ENCODE measurements around the gene LGALS7.

Gene LGALS7

DNA sequence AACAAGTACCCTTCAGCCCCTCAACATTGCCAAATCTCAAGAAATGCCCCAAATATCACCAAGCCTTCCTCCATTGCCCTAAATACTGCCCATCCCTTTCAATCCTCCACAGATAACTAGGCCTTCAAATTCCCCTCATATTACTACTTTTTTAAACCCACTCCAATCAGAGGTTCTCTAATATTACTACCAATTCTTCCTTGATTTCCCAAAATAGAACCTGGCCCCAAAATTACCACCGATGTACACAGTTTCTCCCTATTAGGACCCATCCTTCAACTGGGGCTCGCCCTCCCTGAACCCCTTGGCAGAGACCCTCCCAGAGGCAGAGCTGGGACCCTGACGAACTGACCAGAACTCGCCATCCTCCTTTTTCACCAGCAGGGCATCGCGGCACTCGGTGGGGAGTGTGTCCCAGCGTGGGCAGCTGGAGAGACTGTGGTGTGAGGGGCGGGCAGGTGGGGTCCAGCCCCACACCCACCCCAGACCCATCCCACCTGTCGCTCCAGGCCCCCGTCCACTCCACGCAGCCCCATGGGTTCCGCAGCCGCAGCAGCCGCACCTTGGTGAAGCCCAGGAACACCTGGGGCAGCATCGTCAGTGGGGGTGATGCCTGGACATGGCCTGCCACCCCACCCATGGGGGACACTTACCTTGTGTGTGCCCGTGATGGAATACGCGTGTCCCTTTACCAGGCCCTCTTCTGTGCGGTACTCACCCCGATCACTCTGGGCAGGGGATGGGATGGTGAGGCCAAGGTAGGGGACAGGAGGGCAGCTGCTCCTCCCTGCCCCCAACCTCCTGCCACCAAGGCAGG lies 35.2 kb downstream of the LGALS7 start:
- no peak for FAIRE-seq

DNA sequence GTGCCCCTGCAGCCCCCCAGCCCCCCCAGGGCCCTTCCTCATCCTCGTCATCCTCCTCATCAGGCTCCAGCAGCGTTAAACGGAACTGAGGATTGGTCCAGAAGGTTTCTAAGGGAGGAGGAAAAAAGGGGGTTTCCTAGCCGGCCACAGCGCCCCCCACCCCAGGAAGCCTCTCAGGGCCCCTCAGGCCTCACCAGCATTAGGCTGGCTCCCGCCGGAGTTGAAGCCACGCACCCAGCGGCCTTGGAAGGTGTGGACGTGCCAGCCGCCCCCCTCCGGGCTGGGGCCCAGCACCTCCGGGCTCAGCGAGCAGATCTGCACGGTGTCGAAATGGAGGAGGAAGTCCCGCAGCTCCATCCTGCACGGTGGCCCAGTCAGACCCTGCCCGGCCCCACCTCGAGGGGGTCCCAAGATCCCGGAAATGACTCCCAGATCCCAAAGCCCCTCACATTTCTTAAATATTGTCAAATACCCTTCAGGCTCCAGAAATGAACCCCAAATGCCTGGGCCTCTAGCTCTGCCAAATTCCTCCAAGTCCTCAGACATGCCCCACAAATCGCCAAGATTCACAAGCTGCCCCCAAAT lies 35.9 kb downstream of the LGALS7 start:
- FAIRE-seq: no peak

- FAIRE-seq: no peak
These were observed 36.7 kb downstream of the LGALS7 start for GRCh38 chr19:38736413-38737280.

DNA sequence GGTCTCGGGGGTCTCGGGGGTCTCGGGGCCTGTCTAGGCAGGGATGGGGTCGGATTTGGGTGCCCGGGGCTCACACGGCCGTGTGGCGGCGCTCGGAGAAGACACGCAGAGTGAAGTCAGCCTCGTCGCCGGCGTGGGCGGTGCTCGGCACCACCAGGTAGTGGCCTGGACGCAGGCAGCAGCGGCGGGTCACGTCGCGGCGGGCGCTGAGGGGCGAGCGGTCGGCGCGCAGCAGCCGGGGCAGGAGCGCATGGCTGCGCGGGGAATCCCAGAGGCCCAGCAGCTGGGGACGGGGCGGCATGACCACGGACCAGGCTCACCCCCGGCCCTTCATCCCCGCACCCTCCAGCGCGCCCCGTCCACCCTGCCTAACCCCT lies 37.3 kb downstream of the LGALS7 start:
- FAIRE-seq: no peak

DNA sequence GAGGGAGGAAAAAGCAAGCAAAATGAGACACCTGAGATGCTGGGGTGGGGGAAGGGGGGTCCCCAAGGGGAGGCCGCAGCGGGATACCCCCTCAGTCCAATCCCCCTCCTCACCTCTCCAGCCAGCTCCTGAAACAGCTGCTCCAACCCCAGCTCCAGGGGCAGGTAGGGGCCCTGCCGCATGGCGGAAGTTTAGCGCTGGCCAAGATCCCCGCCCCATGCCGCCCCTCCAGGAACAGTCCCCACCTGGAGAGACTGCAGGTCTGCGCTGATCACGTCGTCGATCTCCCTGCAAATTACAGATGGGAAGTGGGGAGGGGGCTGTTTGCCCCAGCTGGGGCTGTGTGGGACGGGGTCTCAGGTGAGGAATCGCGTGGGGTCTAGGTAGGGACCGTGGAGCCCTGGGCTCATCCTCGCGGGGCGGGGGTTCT lies 38.0 kb downstream of the LGALS7 start:
- FAIRE-seq: no peak

DNA sequence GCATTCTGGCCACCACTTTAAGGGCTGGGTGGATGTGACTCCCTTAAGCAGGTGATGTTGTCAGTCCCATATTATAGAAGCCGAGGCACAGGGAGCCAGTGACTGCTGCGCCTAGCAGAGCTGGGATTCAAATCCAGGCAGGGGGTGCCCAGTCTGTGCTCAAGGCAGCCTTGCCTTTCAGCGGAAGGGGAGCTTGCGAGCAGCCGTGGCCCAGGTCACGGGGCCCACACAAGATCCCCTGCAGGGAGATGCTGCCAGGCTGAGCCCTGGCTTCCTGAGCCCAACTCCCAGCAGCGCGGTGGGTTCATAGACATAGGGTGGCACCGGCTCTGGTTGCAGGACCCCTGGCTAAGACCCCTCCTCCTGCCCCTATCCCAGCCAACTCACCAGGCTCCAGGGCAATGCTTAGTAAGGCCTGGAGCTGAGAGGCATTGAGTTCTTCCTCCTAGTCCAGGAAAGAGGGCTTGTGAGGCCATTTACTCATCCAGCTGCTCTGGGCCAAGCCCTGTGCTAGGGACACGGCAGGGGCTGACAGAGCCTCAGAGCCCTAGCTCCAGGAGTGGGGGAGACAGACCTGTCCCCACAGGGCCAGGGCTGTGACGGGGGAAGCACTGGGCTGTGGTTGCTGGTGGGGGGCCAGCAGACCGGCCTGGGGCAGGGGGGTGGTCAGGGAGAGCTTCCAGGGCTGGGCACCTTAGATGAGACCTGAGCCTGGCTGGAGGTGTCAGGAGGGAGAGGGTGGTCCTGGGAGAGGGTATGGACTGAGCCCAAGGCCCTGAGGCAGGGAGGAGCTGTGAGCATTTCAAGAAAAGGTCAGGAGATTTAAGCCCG lies 38.7 kb downstream of the LGALS7 start:
- FAIRE-seq: no peak

DNA sequence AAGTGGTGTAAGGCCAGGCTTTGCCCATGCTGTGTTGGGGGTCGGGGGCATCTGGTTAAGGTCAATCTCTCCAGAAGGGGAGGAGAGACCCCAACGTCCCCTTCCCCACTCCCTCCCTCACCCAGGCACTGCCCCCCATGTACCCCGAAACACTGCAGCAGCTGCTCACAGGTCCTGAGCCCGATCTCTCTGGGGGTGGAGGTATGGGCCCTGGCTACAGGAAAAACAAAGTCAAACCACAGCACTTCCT lies 39.2 kb downstream of the LGALS7 start:
- FAIRE-seq: no peak

DNA sequence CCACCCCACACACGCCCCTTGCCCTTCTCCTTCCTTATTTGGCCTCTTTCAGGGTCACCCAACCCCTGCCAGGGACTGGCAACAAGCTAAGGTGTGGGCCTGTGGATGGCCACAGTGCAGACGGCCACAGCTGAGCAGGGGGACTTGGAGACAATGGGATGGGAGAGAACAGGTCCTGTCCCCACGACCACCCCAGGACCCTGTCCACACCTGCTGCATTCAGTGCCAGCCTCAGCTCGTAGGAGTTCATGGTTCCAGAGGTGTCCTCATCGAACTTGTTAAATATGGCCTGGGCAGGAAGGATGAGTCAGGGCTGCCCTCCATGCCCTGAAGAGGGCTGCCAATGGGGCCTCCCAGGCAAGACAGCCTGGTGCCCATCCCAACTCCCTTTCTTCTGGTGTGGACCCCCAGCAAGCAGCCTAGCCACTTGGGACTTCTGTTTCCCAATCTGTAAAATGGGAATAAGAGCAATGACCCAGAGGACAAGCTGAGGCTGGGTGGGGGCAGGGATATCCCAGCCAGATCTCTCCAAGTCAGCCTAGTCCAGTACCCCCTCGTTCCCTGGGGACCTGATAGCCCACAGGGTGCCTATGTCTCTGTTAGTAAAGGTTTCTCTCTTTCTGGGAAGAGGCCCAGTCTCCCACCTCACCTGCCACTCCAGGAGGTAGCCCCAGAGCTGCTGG lies 39.7 kb downstream of the LGALS7 start:
- FAIRE-seq: no peak

- FAIRE-seq: no peak
These were observed 40.1 kb downstream of the LGALS7 start for GRCh38 chr19:38733241-38733492.

DNA sequence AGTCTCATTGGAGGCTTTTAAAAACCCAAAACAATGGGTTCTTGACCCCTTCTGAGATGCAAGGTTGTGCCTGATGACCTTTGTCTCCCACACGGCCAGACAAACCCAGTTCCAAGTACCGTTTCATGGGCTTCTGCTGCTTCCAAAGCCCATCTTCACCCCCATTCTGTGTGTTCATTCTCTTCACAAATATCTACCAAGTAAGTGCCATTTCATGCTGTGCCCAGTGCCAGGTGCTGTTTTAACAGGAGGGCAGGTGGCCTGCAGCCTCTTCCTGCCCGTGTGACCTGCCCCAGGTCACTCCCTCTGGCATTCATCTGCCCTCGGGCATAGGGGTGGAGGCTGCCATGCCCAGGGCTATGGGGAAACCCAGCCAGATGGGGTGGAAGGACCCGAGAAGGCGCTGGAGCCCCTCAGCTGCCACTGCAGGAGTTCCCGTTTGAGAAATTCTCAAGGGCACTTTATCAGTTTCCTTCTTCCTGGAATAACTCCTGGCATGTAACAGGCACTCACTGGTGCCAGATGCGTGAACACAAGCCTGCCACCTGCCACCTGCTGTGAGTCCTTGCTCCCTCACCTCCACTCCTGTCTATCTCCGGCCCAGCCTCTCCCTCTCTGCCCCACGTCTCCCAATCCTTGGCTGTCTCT lies 41.5 kb downstream of the LGALS7 start:
- FAIRE-seq: no peak

GRCh38 chr19:38730731-38731589 lies 42.4 kb downstream of the LGALS7 start:
- no peak for FAIRE-seq

- FAIRE-seq: no peak
These were observed 42.9 kb downstream of the LGALS7 start for GRCh38 chr19:38730470-38730730.

DNA sequence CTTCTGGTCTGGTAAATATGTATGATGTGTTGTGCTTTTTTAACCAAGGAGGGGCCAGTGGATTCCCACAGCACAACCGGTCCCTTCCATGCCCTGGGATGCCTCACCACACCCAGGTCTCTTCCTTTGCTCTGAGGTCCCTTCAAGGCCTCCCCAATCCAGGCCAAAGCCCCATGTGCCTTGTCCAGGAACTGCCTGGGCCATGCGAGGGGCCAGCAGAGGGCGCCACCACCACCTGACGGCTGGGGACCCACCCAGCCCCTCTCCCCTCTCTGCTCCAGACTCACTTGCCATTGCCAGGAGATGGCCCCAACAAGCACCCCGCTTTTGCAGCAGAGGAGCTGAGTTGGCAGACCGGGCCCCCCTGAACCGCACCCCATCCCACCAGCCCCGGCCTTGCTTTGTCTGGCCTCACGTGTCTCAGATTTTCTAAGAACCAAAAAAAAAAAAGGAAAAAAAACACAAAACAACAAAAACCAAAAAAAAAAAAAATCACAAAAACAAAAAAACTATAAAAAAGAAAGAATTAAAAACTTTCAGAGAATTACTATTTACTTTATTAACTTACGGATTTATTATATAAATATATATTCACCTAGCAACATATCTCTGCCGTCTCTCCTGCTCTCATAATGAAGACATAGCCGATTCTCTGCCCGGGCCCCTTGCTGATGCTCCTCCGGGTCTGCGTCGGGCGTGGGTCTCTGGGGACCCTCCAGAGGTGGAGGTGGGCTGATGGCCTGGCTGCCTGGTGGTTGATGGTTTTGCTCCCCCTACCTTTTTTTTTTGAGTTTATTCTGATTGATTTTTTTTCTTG lies 43.5 kb downstream of the LGALS7 start:
- peak; percentile 64 for FAIRE-seq

DNA sequence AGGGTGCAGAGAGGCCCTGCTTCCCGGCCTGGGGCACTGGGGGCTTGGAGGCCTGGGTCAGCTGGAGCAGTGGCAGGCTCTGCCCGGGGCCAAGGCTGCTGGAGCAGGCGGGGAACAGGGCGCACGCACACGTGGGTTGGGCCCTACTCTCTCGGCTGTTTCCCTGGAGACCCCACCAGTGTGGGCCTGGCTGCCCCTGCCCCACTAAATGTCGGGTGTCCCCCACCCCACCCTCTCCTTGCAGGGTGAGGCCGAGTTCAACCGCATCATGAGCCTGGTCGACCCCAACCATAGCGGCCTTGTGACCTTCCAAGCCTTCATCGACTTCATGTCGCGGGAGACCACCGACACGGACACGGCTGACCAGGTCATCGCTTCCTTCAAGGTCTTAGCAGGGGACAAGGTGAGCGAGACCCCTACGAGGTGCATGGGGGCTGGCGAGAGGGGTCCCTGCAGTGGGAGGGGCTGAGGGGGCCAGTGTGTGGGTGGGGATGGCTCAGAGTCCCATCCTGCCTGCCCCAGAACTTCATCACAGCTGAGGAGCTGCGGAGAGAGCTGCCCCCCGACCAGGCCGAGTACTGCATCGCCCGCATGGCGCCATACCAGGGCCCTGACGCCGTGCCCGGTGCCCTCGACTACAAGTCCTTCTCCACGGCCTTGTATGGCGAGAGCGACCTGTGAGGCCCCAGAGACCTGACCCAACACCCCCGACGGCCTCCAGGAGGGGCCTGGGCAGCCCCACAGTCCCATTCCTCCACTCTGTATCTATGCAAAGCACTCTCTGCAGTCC lies 44.4 kb downstream of the LGALS7 start:
- no peak for FAIRE-seq

DNA sequence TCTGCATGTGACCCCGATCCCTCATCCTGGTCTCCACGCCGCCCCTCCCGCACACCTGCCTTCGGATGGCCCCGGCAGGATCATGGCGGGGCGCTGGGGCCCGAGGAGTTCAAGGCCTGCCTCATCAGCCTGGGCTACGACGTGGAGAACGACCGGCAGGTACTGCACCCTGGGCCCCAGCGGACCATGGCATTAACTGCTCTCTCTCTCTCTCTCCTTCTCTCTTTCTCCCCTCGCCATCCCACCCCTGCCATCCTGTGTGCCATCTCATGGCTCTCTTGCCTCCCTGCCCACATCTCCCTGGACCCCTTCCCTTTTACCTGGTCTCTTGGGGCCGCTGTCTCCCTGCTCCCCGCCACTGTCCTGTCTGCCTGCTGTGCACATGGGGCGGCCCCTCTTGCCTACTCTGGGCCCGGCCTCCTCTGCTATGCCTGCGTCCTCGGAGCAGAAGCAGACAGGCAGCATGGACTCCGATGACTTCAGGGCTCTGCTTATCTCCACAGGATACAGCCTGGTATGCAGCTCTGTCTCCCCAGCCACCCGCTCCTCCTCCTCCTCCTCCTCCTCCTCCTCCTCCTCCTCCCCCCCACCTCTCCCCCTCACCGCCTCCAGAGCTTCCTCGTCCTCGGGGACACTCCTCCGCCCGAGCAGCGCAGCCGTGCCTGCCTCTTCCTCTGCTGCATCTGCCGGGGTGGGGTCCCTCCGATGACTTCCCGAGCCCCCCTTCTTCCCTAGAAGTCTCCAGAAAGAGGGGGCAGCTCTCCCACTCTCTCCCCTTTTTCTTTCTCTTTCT lies 45.3 kb downstream of the LGALS7 start:
- FAIRE-seq: no peak

DNA sequence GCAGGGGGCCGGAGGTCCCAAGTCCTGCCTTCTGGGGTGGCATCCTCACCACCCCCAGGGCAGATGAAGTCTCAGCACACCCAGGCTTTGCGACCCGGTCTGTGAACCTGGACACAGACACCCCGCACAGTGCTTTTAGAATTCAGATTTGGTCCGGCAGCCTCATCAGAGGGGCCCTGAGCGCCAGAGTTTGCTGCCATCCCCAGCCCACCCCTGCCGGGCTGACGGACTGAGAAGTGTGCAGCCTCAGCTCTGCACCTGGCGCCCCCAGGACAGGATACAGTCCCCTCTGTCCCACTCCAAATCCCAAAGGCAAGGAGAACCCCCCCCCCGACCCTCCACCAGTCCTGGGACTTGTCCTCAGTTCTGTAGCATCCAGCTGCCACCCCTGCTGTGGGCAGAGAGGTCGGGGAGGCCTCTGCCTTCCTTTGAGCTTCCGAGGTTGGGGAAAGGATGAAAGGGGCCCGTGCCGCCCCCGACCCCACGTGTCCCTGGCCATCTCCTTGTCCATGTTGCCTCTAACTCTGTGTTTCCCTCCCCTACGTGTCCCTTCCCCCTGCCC lies 45.9 kb downstream of the LGALS7 start:
- FAIRE-seq: no peak

- no peak for FAIRE-seq
These were observed 46.5 kb downstream of the LGALS7 start for GRCh38 chr19:38726761-38727301.

DNA sequence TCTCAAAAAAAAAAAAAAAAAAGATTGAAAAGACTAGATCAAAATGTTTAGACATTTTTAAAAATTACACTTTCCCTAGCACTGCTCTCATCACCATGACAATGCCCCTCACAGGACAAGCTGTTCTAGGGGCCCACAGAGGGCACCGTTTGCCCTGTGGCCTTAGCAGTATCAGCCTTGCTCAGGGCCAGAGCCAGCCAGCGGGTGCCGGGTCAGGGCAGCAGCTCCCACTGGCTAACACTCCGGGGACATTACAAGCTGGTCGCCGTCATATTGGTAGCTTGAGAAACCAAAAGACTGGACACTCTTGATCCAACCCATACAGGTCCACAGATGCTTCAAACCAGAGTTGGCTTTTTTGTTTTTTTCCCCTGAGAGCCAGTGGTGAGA lies 47.0 kb downstream of the LGALS7 start:
- FAIRE-seq: no peak

Measured in endometrium (tissue), 2 donors.